Effector memory CD4-positive, alpha-beta T cell (primary cell): ENCODE data around the gene APRT.

Source experiments
- DNase-seq, 3 donors: peaks; one replicate each; pipeline ENCODE4 v3.0.0-alpha.2; 2020
- H3K27ac ChIP-seq: 2 replicates; pipeline ENCODE4 v1.7.0; 2013; ENCODE audit warnings: mild to moderate bottlenecking, low read length, moderate library complexity; ENCODE audit not compliant: insufficient read depth, poor library complexity, severe bottlenecking
- H3K27me3 ChIP-seq: replicated peaks from 2 replicates; pipeline ENCODE4 v1.7.0; 2013; ENCODE audit warnings: mild to moderate bottlenecking, low read length; ENCODE audit not compliant: insufficient read depth, control insufficient read depth, poor library complexity, severe bottlenecking
- H3K36me3 ChIP-seq: 2 replicates; pipeline ENCODE4 v1.7.0; 2013; ENCODE audit warnings: mild to moderate bottlenecking, low read length, moderate library complexity; ENCODE audit not compliant: control insufficient read depth, insufficient read depth
- H3K4me1 ChIP-seq: 2 replicates; pipeline ENCODE4 v1.7.0; 2013; ENCODE audit warnings: low read length, mild to moderate bottlenecking; ENCODE audit not compliant: control insufficient read depth, insufficient read depth, poor library complexity, severe bottlenecking
- H3K4me3 ChIP-seq: 2 replicates; pipeline ENCODE4 v1.7.0; 2013; ENCODE audit warnings: low read length, low read depth, mild to moderate bottlenecking; ENCODE audit not compliant: insufficient read depth, poor library complexity, severe bottlenecking
- H3K9me3 ChIP-seq: 2 replicates; pipeline ENCODE4 v1.7.0; 2013; ENCODE audit warnings: mild to moderate bottlenecking, low read length, moderate library complexity; ENCODE audit not compliant: control insufficient read depth
- total RNA-seq, 3 donors: gene quantifications; one replicate each; lab custom pipeline; 2026; lab: John Stamatoyannopoulos, UW

APRT gene, protein sequence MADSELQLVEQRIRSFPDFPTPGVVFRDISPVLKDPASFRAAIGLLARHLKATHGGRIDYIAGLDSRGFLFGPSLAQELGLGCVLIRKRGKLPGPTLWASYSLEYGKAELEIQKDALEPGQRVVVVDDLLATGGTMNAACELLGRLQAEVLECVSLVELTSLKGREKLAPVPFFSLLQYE
- 70.8 to 115 (median 87.9) reads per million in 3 donors for total RNA-seq

DNA sequence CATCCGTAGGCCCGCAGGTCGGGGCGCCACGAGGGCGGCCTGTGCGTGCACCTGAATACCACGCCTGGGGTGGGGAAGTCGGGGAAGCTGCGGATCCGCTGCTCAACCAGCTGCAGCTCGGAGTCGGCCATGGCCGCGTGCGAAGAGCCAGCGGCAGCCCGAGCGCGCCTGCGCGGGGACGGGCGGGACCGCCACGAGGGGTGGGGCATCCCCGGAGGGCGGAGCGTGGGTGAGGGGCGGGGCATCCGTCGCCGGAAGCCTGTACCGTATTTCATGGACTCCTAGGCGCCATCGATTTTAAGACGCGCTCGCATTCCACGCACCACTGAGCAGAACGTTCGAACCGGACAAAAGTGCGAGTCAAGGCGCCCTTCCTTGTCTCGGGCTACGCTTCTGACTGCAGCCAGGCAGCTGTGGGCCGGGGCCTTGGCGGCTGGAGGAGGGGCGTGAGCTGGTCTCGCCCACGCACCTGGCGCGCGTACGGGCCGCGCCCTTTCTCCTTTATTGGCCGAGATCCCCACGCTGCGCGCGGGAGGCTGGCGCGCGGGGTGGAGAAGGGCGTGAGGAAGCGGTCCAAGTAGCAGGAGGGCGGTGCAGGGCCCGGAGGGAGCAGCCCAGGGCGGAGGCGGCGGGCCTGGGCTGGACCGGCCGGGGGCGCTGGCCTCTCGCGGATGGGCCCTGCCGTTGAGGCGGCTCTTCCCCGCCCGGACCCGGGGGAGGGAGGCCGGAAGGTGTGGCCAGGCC, at the start of gene APRT:
Gene APRT (minus strand): TSS at position 160 of the 744 bp plus-strand sequence. CDS start 29 bp downstream, at position 131.
- peak; percentile 93 for DNase-seq
- peaks cover 18% of the 10 kb centered on the region for H3K4me1 ChIP-seq
- H3K9me3 ChIP-seq = no peaks in the 10 kb centered on the region
- H3K27me3 ChIP-seq = no peaks in the 10 kb centered on the region
- H3K4me3 ChIP-seq = peak within 1 kb of the TSS; percentile 94
- H3K27ac ChIP-seq = peak within 1 kb of the TSS; percentile 77
- peaks cover 14% of the 10 kb centered on the region for H3K36me3 ChIP-seq

GRCh38 chr16:88861359-88861758, 49.6 kb upstream of the APRT start:
- H3K27me3 ChIP-seq = no peaks in the 10 kb centered on the region
- H3K9me3 ChIP-seq = no peaks in the 10 kb centered on the region
- H3K4me1 ChIP-seq = peaks cover 11% of the 10 kb centered on the region
- no peak overlapping the region for H3K4me3 ChIP-seq
- H3K36me3 ChIP-seq = peaks cover 41% of the 10 kb centered on the region
- no peak for DNase-seq
- no peak overlapping the region for H3K27ac ChIP-seq

DNA sequence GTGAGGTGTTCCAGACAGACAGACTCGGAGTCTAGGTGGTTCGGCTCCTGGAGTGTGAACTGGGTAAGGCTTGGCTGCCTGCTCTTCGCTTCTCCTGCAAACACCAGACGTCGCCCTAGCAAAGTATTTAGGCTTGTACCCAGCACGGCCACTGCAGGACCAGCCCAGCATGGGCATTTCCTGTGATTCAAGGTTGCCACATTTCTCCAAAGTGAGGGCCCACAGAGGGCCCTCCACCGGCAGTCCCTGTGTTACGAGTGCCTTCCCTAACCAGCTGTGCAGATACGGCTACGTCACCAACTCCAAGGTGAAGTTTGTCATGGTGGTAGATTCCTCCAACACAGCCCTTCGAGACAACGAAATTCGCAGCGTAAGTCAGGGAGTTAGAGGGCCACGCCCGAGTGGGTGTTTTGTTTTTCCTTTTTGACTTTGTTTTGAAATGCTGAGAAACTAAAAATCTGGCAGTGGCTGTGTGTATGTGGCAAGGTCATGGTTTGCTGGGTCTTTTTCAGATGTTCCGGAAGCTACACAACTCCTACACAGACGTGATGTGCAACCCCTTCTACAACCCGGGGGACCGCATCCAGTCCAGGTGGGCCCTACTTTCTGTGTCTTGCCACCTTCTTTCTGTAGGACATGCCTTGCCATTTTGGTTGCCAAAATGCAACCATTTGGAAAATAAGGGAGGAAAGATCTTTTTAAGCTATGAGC, 47.8 kb upstream of the APRT start:
- Histone ChIP-seq H3K9me3 (no peaks in the 10 kb centered on the region), H3K4me3 (no peak overlapping the region), H3K4me1 (peaks cover 24% of the 10 kb centered on the region), H3K27me3 (no peaks in the 10 kb centered on the region), H3K36me3 (peaks cover 41% of the 10 kb centered on the region), H3K27ac (no peak overlapping the region)
- DNase-seq = no peak

- H3K4me1 ChIP-seq = peaks cover 24% of the 10 kb centered on the region
- no peaks in the 10 kb centered on the region for H3K27me3 ChIP-seq
- peaks cover 41% of the 10 kb centered on the region for H3K36me3 ChIP-seq
- DNase-seq = peak; percentile 40 to 61 (median 52)
- H3K9me3 ChIP-seq = no peaks in the 10 kb centered on the region
- H3K27ac ChIP-seq = peak overlapping the region; percentile 69
- peak overlapping the region; percentile 91 for H3K4me3 ChIP-seq
Measured at GRCh38 chr16:88857728-88858339, 46.1 kb upstream of the APRT start.

DNA sequence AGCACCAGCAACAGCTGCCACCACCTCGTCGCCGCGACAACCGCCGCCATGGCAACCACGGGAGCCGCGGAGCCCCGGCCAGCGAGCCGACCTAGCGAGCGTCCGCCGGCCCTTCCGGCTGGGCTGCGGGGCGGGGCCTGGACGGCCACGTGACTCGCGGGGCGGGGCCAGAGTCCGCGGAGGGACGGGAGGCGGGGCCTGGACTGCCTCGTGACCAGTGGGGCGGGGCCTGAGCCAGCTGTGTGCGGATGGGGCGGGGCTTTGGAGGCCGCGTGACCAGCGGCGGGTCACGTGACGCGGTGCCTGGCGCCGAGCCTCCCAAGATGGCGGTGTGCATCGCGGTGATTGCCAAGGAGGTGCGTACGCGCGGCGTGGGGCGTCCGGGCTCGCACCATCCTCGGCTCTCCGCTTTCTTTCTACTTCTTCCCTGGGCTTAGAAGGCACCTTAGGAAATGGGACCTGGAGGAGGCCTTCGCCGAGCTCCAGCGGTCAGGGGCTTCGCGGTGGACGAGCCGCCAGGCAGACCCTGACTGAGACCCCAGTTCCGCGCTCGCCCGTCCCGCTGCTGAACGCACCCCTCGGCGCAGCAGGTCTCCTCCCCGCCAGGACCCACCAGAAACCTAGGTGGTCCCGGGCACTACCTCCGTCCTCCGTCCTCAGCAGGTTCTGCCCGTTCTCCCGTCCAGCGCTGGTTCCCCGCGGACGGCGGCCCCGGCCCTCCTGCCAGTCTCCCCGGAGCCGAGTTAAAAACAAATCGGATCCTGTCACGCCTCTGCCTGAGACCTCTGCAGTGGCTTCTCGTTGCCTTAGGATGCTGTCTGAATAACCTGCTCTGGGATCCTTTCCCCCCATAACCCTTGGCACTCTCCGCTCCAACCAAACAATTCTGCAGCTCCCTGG, 45.4 kb upstream of the APRT start, which contains the start of the genes GALNS and TRAPPC2L:
Gene GALNS (minus strand): TSS at position 120 of the 900 bp plus-strand sequence. CDS start 70 bp downstream, at position 50.
Gene TRAPPC2L (plus strand): TSS at position 300 of the 900 bp plus-strand sequence. CDS start 24 bp downstream, at position 324.
- H3K9me3 ChIP-seq = no peaks in the 10 kb centered on the region
- H3K36me3 ChIP-seq = peaks cover 34% of the 10 kb centered on the region
- peak within 1 kb of the TSS; percentile 91 for H3K4me3 ChIP-seq
- H3K27me3 ChIP-seq = no peaks in the 10 kb centered on the region
- H3K4me1 ChIP-seq = peaks cover 24% of the 10 kb centered on the region
- peak; percentile 93 to 98 (median 97) for DNase-seq
- peak within 1 kb of the TSS; percentile 69 for H3K27ac ChIP-seq

GRCh38 chr16:88856122-88856827, 44.5 kb upstream of the APRT start:
- peak in 2 of 3 donors; percentile 6 for DNase-seq
- H3K27ac ChIP-seq = peak overlapping the region; percentile 67

GRCh38 chr16:88855736-88856121, 44.0 kb upstream of the APRT start:
- Histone ChIP-seq H3K4me3 (no peak overlapping the region), H3K27ac (peak overlapping the region; percentile 45)

More at GRCh38 chr16:88856122-88856827, 44.5 kb upstream of the APRT start:
- H3K36me3 ChIP-seq = peaks cover 26% of the 10 kb centered on the region
- no peaks in the 10 kb centered on the region for H3K9me3 ChIP-seq
- H3K4me3 ChIP-seq = peak overlapping the region; percentile 91
- H3K27me3 ChIP-seq = no peaks in the 10 kb centered on the region
- peaks cover 24% of the 10 kb centered on the region for H3K4me1 ChIP-seq

GRCh38 chr16:88855176-88855575, 43.4 kb upstream of the APRT start:
- H3K4me1 ChIP-seq = peaks cover 24% of the 10 kb centered on the region
- DNase-seq = no peak
- peaks cover 15% of the 10 kb centered on the region for H3K36me3 ChIP-seq
- no peak overlapping the region for H3K27ac ChIP-seq
- H3K9me3 ChIP-seq = no peaks in the 10 kb centered on the region
- no peaks in the 10 kb centered on the region for H3K27me3 ChIP-seq
- H3K4me3 ChIP-seq = no peak overlapping the region

More at GRCh38 chr16:88855736-88856121, 44.0 kb upstream of the APRT start:
- Histone ChIP-seq H3K9me3 (no peaks in the 10 kb centered on the region), H3K4me1 (peaks cover 24% of the 10 kb centered on the region), H3K27me3 (no peaks in the 10 kb centered on the region), H3K36me3 (peaks cover 20% of the 10 kb centered on the region)
- peak in 1 of 3 donors; percentile 5 for DNase-seq
